Measurements from ENCODE around the gene ENO3. TPM values are rescaled to one million over a fixed set of nuclear protein-coding genes. Genes with fewer than 3 reads are reported as not detected.

The ENO3 gene
- total RNA-seq, 1 donor from 2014 or later = 52.7 TPM

GRCh38 chr17:4971826-4972225, 20.9 kb downstream of the ENO3 start:
- DNase-seq (ENCODE audit: low spot score) = no peak

GRCh38 chr17:4972322-4972721, 21.4 kb downstream of the ENO3 start:
- DNase-seq (ENCODE audit: low spot score) (no peak), ATAC-seq (no peak)

More at GRCh38 chr17:4971826-4972225, 20.9 kb downstream of the ENO3 start:
- ATAC-seq = no peak

GRCh38 chr17:4972752-4973151, 21.8 kb downstream of the ENO3 start:
- no peak for ATAC-seq

GRCh38 chr17:4973256-4974114, 22.6 kb downstream of the ENO3 start:
- no peak for DNase-seq (ENCODE audit: low spot score)

More at GRCh38 chr17:4972752-4973151, 21.8 kb downstream of the ENO3 start:
- DNase-seq (ENCODE audit: low spot score) = no peak

GRCh38 chr17:4974115-4974670, 23.3 kb downstream of the ENO3 start:
- DNase-seq (ENCODE audit: low spot score) (no peak), ATAC-seq (no peak)

More at GRCh38 chr17:4973256-4974114, 22.6 kb downstream of the ENO3 start:
- ATAC-seq = no peak

GRCh38 chr17:4978726-4979125, 27.8 kb downstream of the ENO3 start:
- ATAC-seq = no peak

GRCh38 chr17:4980644-4981216, 29.8 kb downstream of the ENO3 start:
- ATAC-seq = peak; percentile 82
- no peak for DNase-seq (ENCODE audit: low spot score)

More at GRCh38 chr17:4978726-4979125, 27.8 kb downstream of the ENO3 start:
- DNase-seq (ENCODE audit: low spot score) = no peak

- DNase-seq (ENCODE audit: low spot score) (no peak), ATAC-seq (no peak)
These were observed 31.4 kb downstream of the ENO3 start for GRCh38 chr17:4982305-4982704.

GRCh38 chr17:4986403-4986802, 35.5 kb downstream of the ENO3 start:
- DNase-seq (ENCODE audit: low spot score) (no peak), ATAC-seq (no peak)

GRCh38 chr17:4986951-4987766, 36.2 kb downstream of the ENO3 start, which contains the start of gene CAMTA2:
Gene CAMTA2, minus strand, starts transcription at chr17:4987675. Its CDS starts 1,453 bp downstream, at chr17:4986222.
- ATAC-seq (peak; percentile 91), DNase-seq (ENCODE audit: low spot score) (peak; percentile 88)

GRCh38 chr17:4987767-4988567, 37.0 kb downstream of the ENO3 start:
- no peak for DNase-seq (ENCODE audit: low spot score)
- no peak for ATAC-seq

GRCh38 chr17:4994081-4994595, 43.2 kb downstream of the ENO3 start:
- ATAC-seq (no peak), DNase-seq (ENCODE audit: low spot score) (no peak)

GRCh38 chr17:4997302-4998026, 46.5 kb downstream of the ENO3 start, which contains the start of the genes INCA1 and KIF1C:
Gene INCA1, minus strand, starts transcription at chr17:4997522. Its CDS starts 3,085 bp downstream, at chr17:4994437.
Gene KIF1C, plus strand, starts transcription at chr17:4997950. Its CDS starts 2,297 bp downstream, at chr17:5000247.
- DNase-seq (ENCODE audit: low spot score) (peak; percentile 95), ATAC-seq (peak; percentile 90)

GRCh38 chr17:4998027-4998731, 47.3 kb downstream of the ENO3 start:
- DNase-seq (ENCODE audit: low spot score) (peak; percentile 65), ATAC-seq (peak; percentile 1)

- ATAC-seq = peak; percentile 50
These were observed 48.0 kb downstream of the ENO3 start for GRCh38 chr17:4998732-4999429.

GRCh38 chr17:4999430-5000093, 48.6 kb downstream of the ENO3 start:
- DNase-seq (ENCODE audit: low spot score) = no peak
- no peak for ATAC-seq

More at GRCh38 chr17:4998732-4999429, 48.0 kb downstream of the ENO3 start:
- peak; percentile 77 for DNase-seq (ENCODE audit: low spot score)

- ATAC-seq (peak; percentile 32), DNase-seq (ENCODE audit: low spot score) (peak; percentile 83)
These were observed 49.3 kb downstream of the ENO3 start for GRCh38 chr17:5000237-5000639.
